Trophoblast cell (in vitro differentiated cells and primary cell): ENCODE measurements around the gene PELI3.

Source experiments
- DNase-seq, 2 donors: peaks; one replicate each; pipeline ENCODE4 v3.0.0-alpha.2; 2016
- H2AFZ ChIP-seq: 2 replicates; pipeline ENCODE4 v1.6.1; 2013; ENCODE audit warnings: low read length, moderate library complexity, mild to moderate bottlenecking; ENCODE audit not compliant: insufficient read depth, poor library complexity
- H2AK5ac ChIP-seq: 2 replicates; pipeline ENCODE4 v1.6.1; 2013; ENCODE audit warnings: mild to moderate bottlenecking, low read length
- H2BK120ac ChIP-seq: 2 replicates; pipeline ENCODE4 v1.6.1; 2013; ENCODE audit warnings: low read length, mild to moderate bottlenecking, moderate library complexity; ENCODE audit not compliant: insufficient read depth, poor library complexity
- H2BK12ac ChIP-seq: 2 replicates; pipeline ENCODE4 v1.6.1; 2013; ENCODE audit warnings: mild to moderate bottlenecking, low read length, moderate library complexity
- H2BK5ac ChIP-seq: 2 replicates; pipeline ENCODE4 v1.6.1; 2013; ENCODE audit warnings: low read length, low read depth, moderate library complexity, mild to moderate bottlenecking; ENCODE audit not compliant: poor library complexity
- H3K14ac ChIP-seq: 2 replicates; pipeline ENCODE4 v1.6.1; 2013; ENCODE audit warnings: mild to moderate bottlenecking, low read length
- H3K18ac ChIP-seq: 2 replicates; pipeline ENCODE4 v1.6.1; 2013; ENCODE audit warnings: mild to moderate bottlenecking, low read length
- H3K23ac ChIP-seq: 2 replicates; pipeline ENCODE4 v1.6.1; 2013; ENCODE audit warnings: low read length
- H3K27ac ChIP-seq: 2 replicates; pipeline ENCODE4 v1.5.1; 2013; ENCODE audit warnings: low read depth, mild to moderate bottlenecking, inconsistent platforms, low read length, moderate library complexity
- H3K27me3 ChIP-seq: 2 replicates; pipeline ENCODE4 v1.6.1; 2013; ENCODE audit warnings: inconsistent platforms, mild to moderate bottlenecking, low read length, moderate library complexity; ENCODE audit not compliant: insufficient read depth
- H3K36me3 ChIP-seq, 2 experiments: 1 replicate in 1 of 2; 2 replicates in 1 of 2; pipeline ENCODE4 v1.6.1; 2013; ENCODE audit warnings: low read length in 2 of 2, mild to moderate bottlenecking in 2 of 2, moderate library complexity in 1 of 2; ENCODE audit not compliant: insufficient read depth in 2 of 2, control insufficient read depth in 1 of 2
- H3K4ac ChIP-seq: 2 replicates; pipeline ENCODE4 v1.6.1; 2013; ENCODE audit warnings: low read depth, mild to moderate bottlenecking, low read length, moderate library complexity
- H3K4me1 ChIP-seq, 2 experiments: 1 replicate in 1 of 2; 2 replicates in 1 of 2; pipeline ENCODE4 v1.6.1; 2013; ENCODE audit warnings: low read length in 2 of 2, mild to moderate bottlenecking in 2 of 2, moderate library complexity in 1 of 2; ENCODE audit not compliant: insufficient read depth in 2 of 2, control insufficient read depth in 1 of 2
- H3K4me2 ChIP-seq: 2 replicates; pipeline ENCODE4 v1.6.1; 2013; ENCODE audit warnings: inconsistent platforms, mild to moderate bottlenecking, low read length, moderate library complexity
- H3K4me3 ChIP-seq: 2 replicates; pipeline ENCODE4 v1.5.1; 2013; ENCODE audit warnings: mild to moderate bottlenecking, low read depth, low read length, inconsistent platforms
- H3K79me1 ChIP-seq: one replicate; pipeline ENCODE4 v1.6.1; 2013; ENCODE audit warnings: low read length
- H3K79me2 ChIP-seq: 2 replicates; pipeline ENCODE4 v1.6.1; 2013; ENCODE audit warnings: low read length, mild to moderate bottlenecking; ENCODE audit not compliant: control insufficient read depth, insufficient read depth, poor library complexity
- H3K9ac ChIP-seq: 2 replicates; pipeline ENCODE4 v1.6.1; 2013; ENCODE audit warnings: mild to moderate bottlenecking, low read length
- H3K9me3 ChIP-seq: 2 replicates; pipeline ENCODE4 v1.6.1; 2013; ENCODE audit warnings: low read depth, mild to moderate bottlenecking, control low read depth, inconsistent platforms, low read length; ENCODE audit not compliant: insufficient read depth
- H4K12ac ChIP-seq: 2 replicates; pipeline ENCODE4 v1.6.1; 2013; ENCODE audit warnings: low read depth, mild to moderate bottlenecking, low read length, moderate library complexity
- H4K8ac ChIP-seq: 2 replicates; pipeline ENCODE4 v1.6.1; 2013; ENCODE audit warnings: low read depth, mild to moderate bottlenecking, low read length, moderate library complexity
- H4K91ac ChIP-seq: one replicate; pipeline ENCODE4 v1.6.1; 2013; ENCODE audit warnings: low read depth, mild to moderate bottlenecking, low read length, moderate library complexity
- WGBS: extraction: QIAGEN DNeasy Blood & Tissue Kit; methylation state at CpG from one replicate; pipeline ENCODE4 v1.1.7; 2013; ENCODE audit warnings: missing lambda C conversion rate; ENCODE audit not compliant: insufficient read length, insufficient coverage; ENCODE audit errors: extremely low coverage; 5-methylcytosine and 5-hydroxymethylcytosine counted together

The PELI3 gene

DNA sequence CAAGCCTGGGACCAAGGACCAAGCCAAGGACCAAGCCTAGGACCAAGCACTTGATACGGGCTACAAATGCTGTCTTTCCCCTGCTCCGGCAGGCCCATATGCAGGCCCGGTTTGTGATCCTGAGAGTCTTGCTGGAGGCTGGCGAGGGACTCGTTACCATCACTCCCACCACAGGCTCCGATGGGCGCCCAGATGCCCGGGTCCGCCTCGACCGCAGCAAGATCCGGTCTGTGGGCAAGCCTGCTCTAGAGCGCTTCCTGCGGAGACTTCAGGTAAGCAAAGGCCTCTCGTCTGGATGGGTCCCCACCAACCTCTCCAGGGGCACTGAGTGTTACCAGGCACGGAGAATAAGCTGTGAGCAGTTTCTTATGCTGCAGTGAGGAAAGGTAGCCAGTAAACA, 30.5 kb downstream of the PELI3 start:
- H3K23ac ChIP-seq = no peak overlapping the region
- DNase-seq = no peak
- H4K91ac ChIP-seq = no peak overlapping the region
- peaks cover 42 to 50% of the 10 kb centered on the region in 2 experiments for H3K36me3 ChIP-seq
- H2BK5ac ChIP-seq = no peak overlapping the region
- no peak overlapping the region for H3K14ac ChIP-seq
- H3K79me2 ChIP-seq = no peaks in the 10 kb centered on the region
- H3K27ac ChIP-seq = no peak overlapping the region
- H3K4me1 ChIP-seq = no peaks in the 10 kb centered on the region
- H2BK120ac ChIP-seq = no peak overlapping the region
- no peak overlapping the region for H4K8ac ChIP-seq
- no peak overlapping the region for H2AFZ ChIP-seq
- H3K4ac ChIP-seq = no peak overlapping the region
- no peak overlapping the region for H4K12ac ChIP-seq
- H3K18ac ChIP-seq = no peak overlapping the region
- no peak overlapping the region for H2BK12ac ChIP-seq
- no peak overlapping the region for H3K4me2 ChIP-seq
- no peak overlapping the region for H3K4me3 ChIP-seq
- H3K27me3 ChIP-seq = no peaks in the 10 kb centered on the region
- no peak overlapping the region for H2AK5ac ChIP-seq
- no peak overlapping the region for H3K9ac ChIP-seq
- no peaks in the 10 kb centered on the region for H3K9me3 ChIP-seq
- H3K79me1 ChIP-seq = no peaks in the 10 kb centered on the region
- WGBS = no CpG with 5 or more reads among the region's 16 CpGs

DNA sequence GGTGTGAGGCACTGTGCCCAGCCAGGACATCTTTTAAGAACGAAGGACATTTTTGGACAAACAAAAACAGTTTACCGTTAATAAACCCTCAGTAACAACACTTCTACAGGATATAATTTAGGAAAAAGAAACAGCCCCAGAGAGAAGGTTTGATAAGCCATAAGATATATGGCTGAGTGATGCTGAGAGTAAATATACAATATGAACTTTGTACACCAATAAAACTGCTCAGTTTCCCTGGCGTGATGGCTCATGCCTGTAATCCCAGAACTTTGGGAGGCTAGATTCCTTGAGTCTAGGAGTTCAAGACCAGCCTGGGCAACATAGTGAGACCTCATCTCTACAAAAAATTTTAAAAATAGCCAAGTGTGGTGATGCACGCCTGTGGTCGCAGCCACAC, 31.8 kb downstream of the PELI3 start:
- H3K4me2 ChIP-seq = no peak overlapping the region
- no peak overlapping the region for H2BK12ac ChIP-seq
- H3K27ac ChIP-seq = no peak overlapping the region
- no peak overlapping the region for H3K9ac ChIP-seq
- H4K8ac ChIP-seq = no peak overlapping the region
- no peak overlapping the region for H3K4ac ChIP-seq
- H3K4me1 ChIP-seq = no peaks in the 10 kb centered on the region
- no CpG with 5 or more reads among the region's 5 CpGs for WGBS
- no peak overlapping the region for H2BK120ac ChIP-seq
- peaks cover 30 to 37% of the 10 kb centered on the region in 2 experiments for H3K36me3 ChIP-seq
- H3K14ac ChIP-seq = no peak overlapping the region
- H4K12ac ChIP-seq = no peak overlapping the region
- no peaks in the 10 kb centered on the region for H3K79me2 ChIP-seq
- no peaks in the 10 kb centered on the region for H3K27me3 ChIP-seq
- H2AK5ac ChIP-seq = no peak overlapping the region
- no peak overlapping the region for H2BK5ac ChIP-seq
- DNase-seq = no peak
- no peaks in the 10 kb centered on the region for H3K79me1 ChIP-seq
- no peaks in the 10 kb centered on the region for H3K9me3 ChIP-seq
- no peak overlapping the region for H3K18ac ChIP-seq
- H2AFZ ChIP-seq = no peak overlapping the region
- no peak overlapping the region for H4K91ac ChIP-seq
- H3K4me3 ChIP-seq = no peak overlapping the region
- H3K23ac ChIP-seq = no peak overlapping the region

DNA sequence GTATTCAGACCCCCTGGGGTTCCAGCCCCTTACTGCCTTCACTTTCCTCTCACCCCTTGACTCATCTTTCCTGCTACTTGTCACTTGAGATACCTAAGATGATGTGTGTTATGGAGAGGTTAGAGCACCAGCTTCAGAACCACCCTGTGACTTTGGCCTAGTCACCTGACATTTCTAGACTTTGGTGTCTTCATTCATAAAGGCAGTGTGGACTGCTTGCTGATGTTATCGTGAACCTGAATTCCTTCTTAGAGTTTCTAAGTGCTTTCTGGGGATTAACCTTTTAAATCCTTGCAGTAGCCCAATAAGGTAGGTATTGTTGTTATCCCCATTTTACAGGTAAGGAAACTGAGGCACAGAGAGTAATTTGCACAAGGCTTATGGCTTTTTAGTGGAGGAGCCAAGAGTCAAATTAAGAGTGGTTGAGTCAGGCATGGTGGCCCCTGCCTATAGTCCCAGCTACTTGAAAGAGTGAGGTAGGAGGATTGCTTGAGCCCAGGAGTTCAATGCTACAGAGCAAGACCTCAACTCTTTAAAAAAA, 38.6 kb downstream of the PELI3 start:
- no CpG with 5 or more reads among the region's 1 CpG for WGBS
- H2AFZ ChIP-seq = no peak overlapping the region
- DNase-seq = peak in 1 of 2 donors; percentile 25
- no peak overlapping the region for H2BK12ac ChIP-seq
- H3K18ac ChIP-seq = no peak overlapping the region
- H3K4me2 ChIP-seq = no peak overlapping the region
- no peak overlapping the region for H4K8ac ChIP-seq
- no peaks in the 10 kb centered on the region for H3K79me2 ChIP-seq
- H3K14ac ChIP-seq = no peak overlapping the region
- peaks cover 2% of the 10 kb centered on the region for H3K79me1 ChIP-seq
- no peak overlapping the region for H3K4ac ChIP-seq
- H3K27ac ChIP-seq = no peak overlapping the region
- H3K23ac ChIP-seq = no peak overlapping the region
- H3K9me3 ChIP-seq = peaks cover 5% of the 10 kb centered on the region
- H3K27me3 ChIP-seq = no peaks in the 10 kb centered on the region
- H3K4me1 ChIP-seq = peaks cover 0 to 3% of the 10 kb centered on the region in 2 experiments
- H3K9ac ChIP-seq = no peak overlapping the region
- H2BK120ac ChIP-seq = no peak overlapping the region
- H3K4me3 ChIP-seq = no peak overlapping the region
- H4K12ac ChIP-seq = no peak overlapping the region
- H3K36me3 ChIP-seq = peaks cover 13 to 23% of the 10 kb centered on the region in 2 experiments
- H4K91ac ChIP-seq = no peak overlapping the region
- H2BK5ac ChIP-seq = no peak overlapping the region
- no peak overlapping the region for H2AK5ac ChIP-seq

DNA sequence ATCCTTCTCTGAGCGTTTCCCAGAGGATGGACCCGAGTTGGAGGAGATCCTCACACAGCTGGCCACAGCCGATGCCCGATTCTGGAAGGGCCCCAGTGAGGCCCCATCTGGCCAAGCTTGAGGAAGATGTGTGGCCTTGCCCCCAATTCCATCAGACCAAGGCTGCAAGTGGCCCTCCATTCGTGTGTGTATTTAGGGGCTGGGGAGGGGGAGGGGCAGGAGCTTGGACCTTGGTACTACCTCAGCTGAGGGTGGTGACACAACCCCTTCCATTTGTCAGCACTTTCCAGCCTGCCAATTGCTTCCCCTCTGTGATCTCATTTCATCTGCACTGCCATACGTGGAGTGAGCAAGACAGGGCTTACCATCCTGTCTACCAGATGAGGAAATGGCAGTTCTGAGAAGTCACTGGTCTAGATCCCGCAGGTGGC, 42.4 kb downstream of the PELI3 start:
- Histone ChIP-seq H2BK120ac (no peak overlapping the region), H4K8ac (no peak overlapping the region), H3K9ac (no peak overlapping the region), H3K36me3 (peaks cover 13 to 29% of the 10 kb centered on the region in 2 experiments), H3K9me3 (peaks cover 5% of the 10 kb centered on the region), H2BK5ac (no peak overlapping the region), H3K4me1 (peaks cover 3 to 4% of the 10 kb centered on the region in 2 experiments), H3K27me3 (no peaks in the 10 kb centered on the region), H2BK12ac (no peak overlapping the region), H3K4me3 (no peak overlapping the region), H3K79me2 (peaks cover 3% of the 10 kb centered on the region), H4K12ac (peak overlapping the region; percentile 35), H3K14ac (no peak overlapping the region), H3K4ac (no peak overlapping the region), H4K91ac (no peak overlapping the region), H3K18ac (no peak overlapping the region), H3K79me1 (peaks cover 2% of the 10 kb centered on the region), H3K27ac (no peak overlapping the region), H3K23ac (no peak overlapping the region), H2AFZ (no peak overlapping the region), H3K4me2 (no peak overlapping the region), H2AK5ac (no peak overlapping the region)
- no CpG with 5 or more reads among the region's 7 CpGs for WGBS
- DNase-seq = no peak
